Activated CD4-positive, CD25-positive, alpha-beta regulatory T cell treated with anti-CD3 and anti-CD28 coated beads, Interleukin-2, amount 50 U/mL, for 24 hours (primary cell): ENCODE results near the gene SUDS3.
"Not testable (repeated sequence)": the region's sequence is repeated elsewhere in the genome, so short reads cannot be mapped to it uniquely, and the experiment has no call there.

Source experiments
- ATAC-seq, 2 donors: fragments of 150-1000 bp; cut with Tn5 transposase; one replicate each; pipeline ENCODE4 v1.10.0; 2021; ENCODE audit warnings: mild to moderate bottlenecking in 1 of 2, moderate library complexity in 1 of 2

SUDS3 gene

DNA sequence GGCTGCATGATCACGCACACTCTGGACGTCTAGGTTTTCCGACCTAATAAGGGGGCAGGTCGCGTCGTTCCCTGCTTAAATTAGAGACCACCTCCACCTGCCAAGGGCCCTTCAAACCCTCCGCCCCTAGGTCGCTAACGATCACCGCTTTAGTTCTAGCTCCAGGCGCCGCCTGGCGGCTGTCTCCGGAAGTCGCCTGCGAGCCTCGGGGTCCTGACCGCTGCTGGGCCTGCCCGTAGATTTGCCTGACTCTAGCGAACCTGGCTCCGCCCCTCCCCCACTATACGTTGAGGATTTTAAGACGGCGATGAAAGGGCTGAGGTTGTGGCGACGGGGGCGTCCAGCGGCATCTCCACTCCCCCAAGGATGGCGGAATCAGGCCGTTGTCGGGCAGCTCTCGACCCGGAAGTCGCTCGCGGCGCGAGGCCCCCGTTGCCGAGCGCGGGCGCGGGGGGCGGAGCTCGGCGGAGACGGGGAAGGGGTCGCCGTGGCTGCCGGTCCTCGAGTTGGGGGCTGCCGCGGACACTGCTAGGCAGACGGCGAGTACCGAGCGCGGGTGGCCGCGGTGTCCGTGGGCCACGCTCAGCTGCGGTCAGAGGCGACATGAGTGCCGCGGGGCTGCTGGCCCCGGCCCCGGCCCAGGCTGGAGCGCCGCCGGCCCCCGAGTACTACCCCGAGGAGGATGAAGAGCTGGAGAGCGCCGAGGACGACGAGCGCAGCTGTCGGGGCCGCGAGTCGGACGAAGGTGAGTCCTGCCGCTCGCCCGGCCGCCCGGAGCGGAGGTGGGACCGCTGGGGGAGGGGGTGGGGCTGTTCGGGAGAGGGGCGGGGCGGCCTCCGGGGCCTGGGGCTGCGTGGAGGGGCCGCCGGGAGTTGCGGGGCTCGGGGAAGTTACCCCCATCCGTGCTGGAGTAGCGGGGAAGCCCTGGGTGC, at the start of gene SUDS3:
TSS of gene SUDS3 (plus strand) at position 467 of the 932 bp plus-strand sequence. CDS start at position 604, 137 bp downstream.
- ATAC-seq, result peak; percentile 23 to 25

GRCh38 chr12:118326991-118327390, 49.4 kb upstream of the SUDS3 start:
- ATAC-seq, result no peak

- ATAC-seq, result no peak
Observed at GRCh38 chr12:118327391-118327790, 49.0 kb upstream of the SUDS3 start.

GRCh38 chr12:118328486-118329330, 47.6 kb upstream of the SUDS3 start:
- ATAC-seq, result no peak

- no peak for ATAC-seq
Observed at GRCh38 chr12:118330421-118331018, 45.8 kb upstream of the SUDS3 start.

DNA sequence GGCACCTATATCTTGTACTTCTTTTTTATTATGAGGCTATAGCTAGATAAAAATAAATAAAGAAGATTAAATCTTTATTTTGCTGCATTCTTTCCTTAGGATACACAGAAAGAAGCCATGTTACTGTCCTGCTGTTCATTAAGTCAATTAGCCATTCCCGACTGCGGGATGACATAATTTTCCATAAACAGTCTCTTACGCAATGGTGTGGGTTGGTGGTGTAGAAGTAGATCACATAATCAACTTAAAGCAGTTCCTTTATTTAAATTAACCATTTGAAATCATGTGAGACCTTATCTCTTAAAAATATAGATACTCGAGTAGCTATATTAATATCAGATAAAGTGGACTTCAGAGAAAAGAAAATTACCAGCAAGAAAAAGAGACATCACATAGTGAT, 43.8 kb upstream of the SUDS3 start:
- no peak for ATAC-seq

- ATAC-seq, result no peak
Observed at GRCh38 chr12:118334241-118334640, 42.1 kb upstream of the SUDS3 start.

GRCh38 chr12:118334939-118335567, 41.3 kb upstream of the SUDS3 start:
- ATAC-seq, result no peak

GRCh38 chr12:118336123-118336522, 40.2 kb upstream of the SUDS3 start:
- ATAC-seq, result no peak

GRCh38 chr12:118337194-118337838, 39.0 kb upstream of the SUDS3 start:
- no peak for ATAC-seq

- ATAC-seq, result no peak
Observed at GRCh38 chr12:118342090-118342489, 34.3 kb upstream of the SUDS3 start.

- ATAC-seq, result no peak
Observed at GRCh38 chr12:118344829-118345228, 31.5 kb upstream of the SUDS3 start.

GRCh38 chr12:118345355-118345754, 31.0 kb upstream of the SUDS3 start:
- no peak for ATAC-seq

DNA sequence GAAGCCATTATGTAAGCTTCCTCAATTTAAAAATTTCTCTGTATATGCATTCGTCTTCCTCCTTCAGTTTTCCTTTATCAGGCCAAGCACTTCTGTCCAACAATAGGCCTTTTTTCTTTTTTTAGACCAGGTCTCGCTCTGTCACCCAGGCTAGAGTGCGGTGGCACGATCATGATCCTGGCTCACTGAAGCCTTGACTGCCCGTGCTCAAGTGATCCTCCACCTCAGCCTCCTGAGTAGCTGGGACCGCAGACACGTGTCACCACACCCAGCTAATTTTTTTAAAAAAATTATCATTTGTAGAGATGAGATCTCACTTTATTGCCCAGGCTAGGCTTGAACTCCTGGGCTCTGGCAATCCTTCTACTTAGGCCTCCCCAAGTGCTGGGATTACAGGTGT, 29.5 kb upstream of the SUDS3 start:
- ATAC-seq, result no peak

- ATAC-seq, result no peak
Observed at GRCh38 chr12:118347916-118348315, 28.4 kb upstream of the SUDS3 start.

- no peak for ATAC-seq
Observed at GRCh38 chr12:118350908-118351559, 25.3 kb upstream of the SUDS3 start.

- no peak for ATAC-seq
Observed at GRCh38 chr12:118353721-118354120, 22.6 kb upstream of the SUDS3 start.

- ATAC-seq, result not testable (repeated sequence)
Observed at GRCh38 chr12:118354503-118354902, 21.9 kb upstream of the SUDS3 start.

DNA sequence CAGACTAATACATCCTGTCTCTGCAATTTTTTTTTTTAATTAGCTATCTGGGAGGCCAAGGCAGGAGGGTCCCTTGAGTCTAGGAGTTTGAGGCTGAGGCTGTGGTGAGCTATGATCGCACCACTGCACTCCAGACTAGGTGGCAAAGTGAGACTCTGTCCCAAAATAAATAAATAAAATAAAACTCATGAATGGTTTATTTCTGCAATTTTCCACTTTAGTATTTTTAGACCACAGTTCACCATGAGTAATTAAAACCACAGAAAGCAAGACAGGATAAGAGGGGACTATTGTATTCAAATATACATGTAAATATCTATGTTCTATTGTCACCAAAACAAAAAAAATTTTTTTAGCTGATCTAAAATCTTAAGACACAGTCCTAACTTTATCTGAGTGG, 21.5 kb upstream of the SUDS3 start:
- peak in 1 of 2 donors; percentile 52 for ATAC-seq

DNA sequence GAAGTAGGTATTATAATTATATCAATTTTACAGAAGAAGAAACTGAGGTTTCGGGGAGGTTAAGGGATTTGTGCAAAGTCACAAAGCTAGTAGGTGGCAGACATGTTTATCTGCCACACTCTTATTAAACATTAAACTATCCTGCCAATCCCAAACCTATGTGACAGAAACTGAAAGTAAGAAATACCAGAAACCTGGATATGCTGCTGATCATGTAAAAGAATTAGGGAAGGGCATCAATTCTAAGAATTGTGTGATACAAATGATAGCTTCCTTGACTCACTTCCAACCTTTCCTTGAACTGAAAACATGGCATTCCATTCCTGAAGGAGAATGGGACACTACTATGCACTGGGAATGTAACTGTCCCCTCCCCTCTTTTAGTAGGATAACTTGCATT, 20.5 kb upstream of the SUDS3 start:
- ATAC-seq, result no peak

- peak; percentile 30 to 40 for ATAC-seq
Observed at GRCh38 chr12:118356809-118357256, 19.5 kb upstream of the SUDS3 start.
